NCI-H1694 treated with DMSO at 0.1 percent for 48 hours (cell line): ENCODE results near the gene DMXL2.
"Not testable (repeated sequence)": the region's sequence is repeated elsewhere in the genome, so short reads cannot be mapped to it uniquely, and the experiment has no call there.

Source experiments
- DNase-seq: peaks from one replicate; lab custom pipeline; 2025; lab: John Stamatoyannopoulos, UW

Gene DMXL2

DNA sequence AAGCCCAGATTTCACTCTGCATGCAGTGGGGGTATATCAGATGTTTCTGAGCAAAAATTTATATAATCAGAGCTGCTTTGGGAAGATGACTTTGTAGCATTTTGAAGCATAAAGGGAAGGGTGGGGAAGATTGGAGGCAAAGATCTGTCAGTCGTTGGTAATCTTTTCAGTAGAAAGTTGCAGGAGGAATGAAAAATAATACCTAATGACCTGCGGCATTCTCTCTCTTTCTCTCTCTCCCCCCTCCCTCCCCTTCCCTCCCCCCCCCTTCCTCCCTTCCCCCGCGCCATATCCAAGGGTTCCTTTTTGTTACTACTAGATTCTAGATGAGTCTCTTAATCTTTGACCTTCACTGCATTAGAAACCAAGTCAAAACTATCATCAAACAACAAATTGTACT lies 1.5 kb upstream of the DMXL2 start:
- no peak for DNase-seq

- no peak for DNase-seq
Observed at GRCh38 chr15:51623386-51623938, 891 bp upstream of the DMXL2 start.

- no peak for DNase-seq
Observed at GRCh38 chr15:51621936-51622603, 501 bp downstream of the DMXL2 start.

- DNase-seq, result no peak
Observed at GRCh38 chr15:51621155-51621765, 1.3 kb downstream of the DMXL2 start.

DNA sequence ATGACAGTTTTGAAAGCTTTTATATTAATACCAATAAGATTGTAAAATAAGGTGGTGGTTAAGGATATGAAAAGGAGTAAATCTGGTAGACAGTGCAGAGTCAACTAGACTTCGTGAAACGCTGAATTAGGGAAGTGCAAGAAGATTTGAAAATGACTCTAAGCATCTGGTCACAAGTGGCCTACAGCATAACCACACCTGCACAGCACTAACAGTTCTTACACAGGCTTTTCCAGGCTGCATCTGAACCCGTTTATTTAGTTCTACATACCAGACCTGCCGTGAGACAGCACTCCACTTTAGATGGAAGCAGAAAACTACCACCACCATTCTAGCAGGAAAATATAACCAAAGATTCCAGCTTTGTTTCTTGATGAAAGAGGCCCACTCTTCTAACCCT lies 1.9 kb downstream of the DMXL2 start:
- no peak for DNase-seq

- no peak for DNase-seq
Observed at GRCh38 chr15:51620122-51620521, 2.4 kb downstream of the DMXL2 start.

DNA sequence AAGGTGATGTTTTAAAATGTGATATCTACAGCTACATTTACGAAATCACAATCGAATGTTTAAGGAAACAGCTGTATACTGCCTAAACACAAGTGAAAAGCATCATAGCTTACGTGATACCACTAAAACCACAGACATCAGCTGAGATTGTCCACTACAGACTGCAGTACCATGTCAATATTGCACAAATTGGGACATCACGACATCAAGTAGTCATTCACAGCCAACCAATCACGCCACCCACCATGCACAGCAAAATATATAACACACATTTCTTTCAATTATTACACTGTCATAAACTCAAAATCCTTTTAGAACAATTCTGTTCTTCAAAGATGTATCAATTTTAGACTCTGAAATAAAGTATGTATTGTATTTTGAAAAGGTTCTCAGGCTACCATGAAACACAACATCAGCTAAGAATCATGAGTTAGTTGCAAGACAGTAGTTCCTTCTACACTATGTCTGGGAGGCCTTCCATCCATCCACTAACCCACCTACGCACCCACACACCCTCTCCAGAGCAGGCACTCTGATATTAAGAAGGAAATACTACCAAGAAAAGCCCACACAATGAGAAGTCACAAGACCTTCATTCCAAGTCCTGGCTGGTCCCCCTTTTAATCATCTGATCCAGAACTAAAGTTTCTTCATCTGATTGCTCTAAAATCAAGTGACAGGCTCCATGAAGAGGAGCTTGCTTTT lies 3.1 kb downstream of the DMXL2 start:
- no peak for DNase-seq

DNA sequence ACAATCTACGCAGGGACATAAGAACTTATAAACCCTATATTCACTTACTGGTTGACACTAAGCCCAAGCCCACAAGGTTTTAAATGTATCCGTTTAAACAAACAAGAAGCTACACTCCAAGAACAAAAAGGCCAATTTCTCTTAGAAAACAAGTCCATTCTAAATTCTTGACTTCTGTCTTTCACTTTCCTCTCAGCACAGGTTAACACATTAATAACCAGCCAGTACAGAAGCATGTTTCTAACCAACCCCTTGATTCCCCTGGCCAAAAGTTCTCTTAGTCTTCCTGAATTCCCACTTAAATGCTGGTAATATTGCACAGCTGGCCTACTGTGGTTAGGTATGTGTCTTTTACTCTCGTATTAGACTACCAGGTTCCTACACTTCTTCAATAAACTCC lies 4.7 kb downstream of the DMXL2 start:
- DNase-seq, result no peak

- DNase-seq, result no peak
Observed at GRCh38 chr15:51613951-51614350, 8.6 kb downstream of the DMXL2 start.

DNA sequence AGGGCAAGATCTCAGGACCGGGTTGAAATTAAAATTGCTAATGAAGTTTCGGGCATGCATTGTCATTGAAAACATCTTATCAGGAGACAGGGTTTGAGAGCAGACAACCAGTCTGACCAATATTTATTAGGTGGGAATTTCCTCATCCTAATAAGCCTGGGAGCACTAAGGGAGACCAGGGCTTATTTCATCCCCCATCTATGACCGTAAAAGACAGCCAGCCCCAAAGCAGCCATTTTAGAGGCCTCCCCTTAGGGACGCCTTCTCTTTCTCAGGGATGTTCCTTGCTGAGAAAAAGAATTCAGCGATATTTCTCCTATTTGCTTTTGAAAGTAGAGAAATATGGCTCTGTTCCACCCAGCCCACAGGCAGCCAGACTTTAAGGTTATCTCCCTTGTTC lies 9.9 kb downstream of the DMXL2 start:
- not testable (repeated sequence) for DNase-seq

GRCh38 chr15:51603462-51603948 lies 19.1 kb downstream of the DMXL2 start:
- DNase-seq, result not testable (repeated sequence)

DNA sequence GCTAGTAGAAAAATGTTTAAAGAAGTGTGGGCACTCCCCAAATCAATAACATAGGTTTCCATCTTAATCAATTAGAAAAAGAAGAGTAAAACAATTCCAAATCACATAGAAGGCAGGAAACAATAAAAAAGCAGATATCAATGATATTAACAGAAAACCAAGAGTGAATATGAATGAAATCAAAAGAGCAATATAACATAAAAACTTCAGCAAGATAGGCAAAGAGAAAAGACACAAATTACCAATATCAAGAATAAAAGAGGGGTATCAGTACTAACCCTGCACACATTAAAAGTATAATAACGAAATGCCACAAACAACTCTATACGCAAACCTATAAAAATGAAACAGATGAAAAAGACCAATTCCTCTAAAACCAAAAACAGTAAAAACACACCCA lies 19.6 kb downstream of the DMXL2 start:
- no peak for DNase-seq

- DNase-seq, result no peak
Observed at GRCh38 chr15:51602484-51602883, 20.1 kb downstream of the DMXL2 start.

GRCh38 chr15:51601801-51602200 lies 20.8 kb downstream of the DMXL2 start:
- no peak for DNase-seq

DNA sequence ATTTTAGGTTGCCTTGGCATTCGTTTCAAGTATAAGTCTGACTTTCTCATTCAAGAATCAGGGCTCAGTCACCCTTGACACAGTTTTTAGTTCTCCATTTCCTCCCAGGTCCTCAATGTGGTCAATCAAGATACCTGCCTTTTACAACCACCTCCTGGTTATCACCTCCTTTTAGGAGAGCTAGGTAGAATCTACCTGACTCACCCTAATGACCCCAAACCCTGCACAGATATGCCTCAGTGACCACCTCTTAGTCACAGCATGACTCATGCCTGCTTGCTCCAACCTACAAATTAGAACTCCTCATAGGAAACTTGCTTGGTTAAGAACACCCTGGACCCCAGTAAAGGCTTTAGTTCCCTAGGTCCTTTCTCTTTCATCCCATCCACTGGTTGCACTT lies 22.5 kb downstream of the DMXL2 start:
- DNase-seq, result no peak

DNA sequence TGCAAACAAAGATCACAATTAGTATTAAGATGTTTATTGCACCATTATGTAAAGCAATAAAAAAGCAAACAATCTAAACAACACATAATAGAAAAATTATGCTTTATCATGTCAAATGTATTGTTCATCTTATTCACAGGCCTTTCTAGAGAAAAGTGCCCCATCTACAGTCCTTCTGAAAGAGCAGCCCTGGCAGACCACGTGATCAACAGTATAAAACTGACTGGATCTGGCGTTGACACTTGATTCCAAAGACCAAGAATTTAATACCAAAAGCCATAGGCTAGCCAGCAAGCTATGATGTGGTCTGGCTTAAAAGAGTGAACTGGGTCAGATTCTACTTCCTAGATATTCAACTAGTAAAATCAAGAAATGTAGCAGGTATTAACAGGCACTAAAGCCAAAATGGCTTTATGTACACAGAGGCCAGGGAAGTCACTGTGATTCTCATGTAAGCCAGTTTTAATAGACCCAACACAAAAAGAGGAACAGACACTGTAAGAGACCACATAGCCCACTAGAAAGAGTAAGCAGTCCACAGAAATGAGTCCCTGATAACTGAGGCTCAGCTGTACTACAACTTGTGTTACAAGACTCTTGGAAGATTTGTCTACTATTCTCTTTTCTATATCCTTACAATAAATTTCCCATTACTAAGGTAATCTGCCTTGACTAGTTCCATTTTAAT lies 32.5 kb downstream of the DMXL2 start:
- no peak for DNase-seq

- DNase-seq, result no peak
Observed at GRCh38 chr15:51588966-51589365, 33.6 kb downstream of the DMXL2 start.

DNA sequence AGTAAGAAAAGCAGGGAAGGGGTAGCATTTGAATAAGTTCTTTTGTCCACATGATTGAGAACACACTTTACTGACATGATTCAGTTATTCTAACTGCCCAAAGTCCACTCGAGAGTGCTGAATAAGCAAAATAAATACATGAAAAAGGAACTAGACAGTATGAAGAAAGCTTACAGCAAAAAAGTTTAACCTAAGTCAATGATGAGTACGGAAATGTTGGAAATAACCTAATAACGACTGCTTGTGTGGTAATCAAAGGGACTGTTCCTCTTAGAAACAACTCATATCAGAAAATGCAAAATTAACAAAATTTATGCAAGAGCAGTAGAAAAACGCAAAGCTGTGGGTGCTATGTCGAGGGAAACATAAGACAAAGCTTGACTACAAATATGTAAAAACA lies 36.6 kb downstream of the DMXL2 start:
- no peak for DNase-seq

DNA sequence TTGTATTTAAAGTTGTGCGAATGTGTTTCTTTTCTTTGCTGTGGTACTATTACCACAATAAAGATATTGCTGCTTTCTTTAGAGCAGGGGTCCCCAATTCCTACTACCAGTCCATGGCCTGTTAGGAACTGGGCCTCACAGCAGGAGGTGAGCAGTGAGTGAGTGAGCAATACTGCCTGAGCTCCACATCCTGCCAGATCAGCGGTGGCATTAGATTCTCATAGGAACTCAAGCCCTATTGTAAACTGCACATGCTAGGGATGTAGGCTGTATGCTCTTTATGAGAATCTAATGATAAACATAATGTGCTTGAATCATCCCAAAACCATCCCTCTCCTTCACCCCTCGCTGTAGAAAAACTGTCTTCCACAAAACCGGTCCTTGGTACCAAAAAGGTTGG lies 41.6 kb downstream of the DMXL2 start:
- no peak for DNase-seq

- DNase-seq, result no peak
Observed at GRCh38 chr15:51580385-51580784, 42.2 kb downstream of the DMXL2 start.

DNA sequence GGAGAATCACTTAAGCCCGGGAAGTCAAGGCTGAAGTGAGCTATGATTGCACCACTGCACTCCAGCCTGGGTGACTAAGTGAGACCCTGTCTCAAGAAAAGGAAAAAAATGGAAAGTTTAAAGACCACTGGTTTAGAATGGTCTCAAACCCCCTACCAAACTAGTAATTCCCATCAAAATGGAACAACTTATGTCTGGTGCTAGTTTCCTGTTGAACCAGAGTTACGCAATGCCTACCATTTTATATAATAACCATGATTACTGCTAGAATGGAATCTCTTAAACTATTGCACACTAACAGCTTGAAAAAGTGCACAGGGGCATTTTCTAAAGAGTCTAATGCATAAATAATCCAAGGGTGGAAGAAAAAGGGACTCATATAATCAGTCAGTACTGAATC lies 43.6 kb downstream of the DMXL2 start:
- DNase-seq, result no peak

- no peak for DNase-seq
Observed at GRCh38 chr15:51577636-51578304, 44.8 kb downstream of the DMXL2 start.
